Tibial nerve (tissue), 4 donors: ENCODE data around the gene PRPSAP2. TPM values are rescaled to one million over a fixed set of nuclear protein-coding genes. Genes with fewer than 3 reads are reported as not detected.

Experiments
- DNase-seq, 2 donors: peaks; one replicate each; pipeline ENCODE4 v3.0.0-alpha.2; 2019; ENCODE audit warnings: low spot score in 2 of 2
- H3K27ac ChIP-seq, 4 donors: fragments of 200-600 bp; sonication (generic) in 3 of 4; one replicate each; pipeline ENCODE4 v1.5.1; 2017 to 2019; ENCODE audit warnings: mild to moderate bottlenecking in 1 of 4
- H3K27me3 ChIP-seq, 2 donors: fragments of 200-600 bp; sonication (generic) in 1 of 2; one replicate each; pipeline versions ENCODE4 v1.5.1 to v1.6.0; 2017 to 2019
- H3K36me3 ChIP-seq, 3 donors: fragments of 200-600 bp; sonication (generic); one replicate each; pipeline ENCODE4 v1.5.1; 2018 to 2019
- H3K4me1 ChIP-seq, 4 donors: fragments of 200-600 bp; sonication (generic) in 3 of 4; one replicate each; pipeline ENCODE4 v1.5.1; 2017 to 2019
- H3K4me3 ChIP-seq, 4 donors: fragments of 200-600 bp; sonication (generic) in 3 of 4; one replicate each; pipeline ENCODE4 v1.5.1; 2017 to 2019; ENCODE audit warnings: mild to moderate bottlenecking in 1 of 4, moderate library complexity in 1 of 4
- H3K9me3 ChIP-seq, 4 donors: fragments of 200-600 bp; sonication (generic) in 3 of 4; one replicate each; pipeline ENCODE4 v1.5.1; 2017 to 2019
- CTCF ChIP-seq, 5 experiments: fragments of 200-600 bp in 3 of 5; fragments of 450-650 bp in 2 of 5; sonication (generic) in 3 of 5; IDR thresholded peaks; one replicate each; pipeline ENCODE4 v1.5.1; 2016 to 2019; ENCODE audit warnings: antibody characterized with exemption in 5 of 5, mild to moderate bottlenecking in 3 of 5, moderate library complexity in 2 of 5
- EP300 ChIP-seq, 2 donors: sonication (generic); formaldehyde crosslinking; IDR thresholded peaks; one replicate each; pipeline ENCODE4 v1.6.1; 2017; ENCODE audit warnings: antibody characterized with exemption in 2 of 2, mild to moderate bottlenecking in 1 of 2
- POLR2A ChIP-seq, 2 donors: fragments of 450-650 bp; IDR thresholded peaks; one replicate each; pipeline ENCODE4 v1.6.1; 2017; ENCODE audit warnings: antibody characterized with exemption in 2 of 2, mild to moderate bottlenecking in 2 of 2, moderate library complexity in 2 of 2
- WGBS, 2 donors: methylation state at CpG; one replicate each; pipeline ENCODE4 v1.1.5; 2018; 5-methylcytosine and 5-hydroxymethylcytosine counted together
- total RNA-seq, 4 donors: library from RNA; depleted of rRNA; stranded (reverse); fragments of >200 nt; gene quantifications; one replicate each; pipeline ENCODE4 v1.1.0, GENCODE V29; 2016

PRPSAP2 gene
- total RNA-seq, 4 donors from 2014 or later = 31.4 to 35.1 (median 33.7) TPM

- whole genome bisulfite sequencing, 2 donors = 92 to 100% methylated on average over 1 of the region's 1 CpG
- Histone ChIP-seq H3K4me1 (peaks cover 0 to under 1% (median 0%) of the 10 kb centered on the region in 4 donors), H3K27me3 (no peaks in the 10 kb centered on the region), H3K4me3 (no peak overlapping the region), H3K27ac (no peak overlapping the region), H3K36me3 (peaks cover 0 to 76% (median 0%) of the 10 kb centered on the region in 3 donors), H3K9me3 (peaks cover 0 to 7% (median 0%) of the 10 kb centered on the region in 4 donors)
- TF ChIP-seq POLR2A (IDR thresholded peaks at IDR 0.05) = no peak
- TF ChIP-seq CTCF (IDR thresholded peaks at IDR 0.05) = no peak
- no peak for TF ChIP-seq EP300 (IDR thresholded peaks at IDR 0.05)
- DNase-seq = no peak
Observed at GRCh38 chr17:18896146-18896545, 38.2 kb downstream of the PRPSAP2 start.

- WGBS, 2 donors = 90 to 95% methylated on average over 2 of the region's 2 CpGs
- H3K4me1 ChIP-seq = peaks cover 0 to 5% (median 0%) of the 10 kb centered on the region in 4 donors
- no peak overlapping the region for H3K4me3 ChIP-seq
- no peak for DNase-seq
- peaks cover 0 to 7% (median 0%) of the 10 kb centered on the region in 4 donors for H3K9me3 ChIP-seq
- no peak overlapping the region for H3K27ac ChIP-seq
- TF ChIP-seq POLR2A (IDR thresholded peaks at IDR 0.05) (no peak), CTCF (IDR thresholded peaks at IDR 0.05) (no peak), EP300 (IDR thresholded peaks at IDR 0.05) (no peak)
- H3K36me3 ChIP-seq = peaks cover 0 to 75% (median 0%) of the 10 kb centered on the region in 3 donors
- no peaks in the 10 kb centered on the region for H3K27me3 ChIP-seq
Observed at GRCh38 chr17:18896947-18897346, 39.0 kb downstream of the PRPSAP2 start.

GRCh38 chr17:18904482-18904881, 46.6 kb downstream of the PRPSAP2 start:
- Histone ChIP-seq H3K4me1 (peaks cover 0 to 5% (median 0%) of the 10 kb centered on the region in 4 donors), H3K9me3 (no peaks in the 10 kb centered on the region), H3K27ac (no peak overlapping the region), H3K4me3 (no peak overlapping the region), H3K36me3 (peaks cover 0 to 58% (median 0%) of the 10 kb centered on the region in 3 donors), H3K27me3 (no peaks in the 10 kb centered on the region)
- 62 to 64% methylated on average over 5 of the region's 5 CpGs for WGBS, 2 donors
- TF ChIP-seq EP300 (IDR thresholded peaks at IDR 0.05) (no peak), POLR2A (IDR thresholded peaks at IDR 0.05) (no peak), CTCF (IDR thresholded peaks at IDR 0.05) (no peak)
- no peak for DNase-seq

GRCh38 chr17:18905226-18905625, 47.3 kb downstream of the PRPSAP2 start:
- Histone ChIP-seq H3K4me1 (peaks cover 0 to 5% (median 0%) of the 10 kb centered on the region in 4 donors), H3K9me3 (no peaks in the 10 kb centered on the region), H3K4me3 (no peak overlapping the region), H3K36me3 (peaks cover 0 to 58% (median 0%) of the 10 kb centered on the region in 3 donors), H3K27me3 (no peaks in the 10 kb centered on the region), H3K27ac (no peak overlapping the region)
- 83 to 86% methylated on average over 5 of the region's 5 CpGs for WGBS, 2 donors
- TF ChIP-seq EP300 (IDR thresholded peaks at IDR 0.05) (no peak), CTCF (IDR thresholded peaks at IDR 0.05) (no peak), POLR2A (IDR thresholded peaks at IDR 0.05) (no peak)
- no peak for DNase-seq

GRCh38 chr17:18910326-18910725, 52.4 kb downstream of the PRPSAP2 start:
- H3K9me3 ChIP-seq = no peaks in the 10 kb centered on the region
- no peaks in the 10 kb centered on the region for H3K27me3 ChIP-seq
- no peak overlapping the region for H3K27ac ChIP-seq
- no peak for DNase-seq
- WGBS, 2 donors = 93 to 94% methylated on average over 5 of the region's 5 CpGs
- no peaks in the 10 kb centered on the region for H3K4me1 ChIP-seq
- H3K4me3 ChIP-seq = no peak overlapping the region
- peaks cover 0 to 69% (median 0%) of the 10 kb centered on the region in 3 donors for H3K36me3 ChIP-seq
- TF ChIP-seq POLR2A (IDR thresholded peaks at IDR 0.05) = no peak
- TF ChIP-seq EP300 (IDR thresholded peaks at IDR 0.05) = no peak
- TF ChIP-seq CTCF (IDR thresholded peaks at IDR 0.05) = no peak
